GM12873 (cell line): Measurements from ENCODE around the gene PREP.

Experiments used
- CTCF ChIP-seq: IDR thresholded peaks from 2 replicates; pipeline ENCODE4 v1.5.1; 2012; ENCODE audit warnings: low read depth, mild to moderate bottlenecking, moderate library complexity, low read length, control low read depth; ENCODE audit not compliant: insufficient read depth; ENCODE audit errors: missing control alignments

The PREP gene

GRCh38 chr6:105374010-105374420 lies 28.9 kb downstream of the PREP start:
- TF ChIP-seq CTCF: no peak

GRCh38 chr6:105373481-105373880 lies 29.4 kb downstream of the PREP start:
- TF ChIP-seq CTCF: no peak

GRCh38 chr6:105372849-105373182 lies 30.1 kb downstream of the PREP start:
- TF ChIP-seq CTCF: no peak

- TF ChIP-seq CTCF: no peak
Observed at GRCh38 chr6:105372142-105372848, 30.6 kb downstream of the PREP start.

GRCh38 chr6:105370351-105370750 lies 32.5 kb downstream of the PREP start:
- no peak for TF ChIP-seq CTCF

GRCh38 chr6:105369145-105369544 lies 33.7 kb downstream of the PREP start:
- no peak for TF ChIP-seq CTCF

GRCh38 chr6:105364243-105364642 lies 38.6 kb downstream of the PREP start:
- no peak for TF ChIP-seq CTCF
